Upper lobe of right lung (tissue), 1 donor: Measurements from ENCODE around the gene CLCN7. TPM values are rescaled to one million over a fixed set of nuclear protein-coding genes. Genes with fewer than 3 reads are reported as not detected.

Experiments
- ATAC-seq: fragments of 200-7000 bp; cut with Tn5 transposase; one replicate; pipeline ENCODE4 v1.9.1; 2020; ENCODE audit warnings: mild to moderate bottlenecking, moderate library complexity
- DNase-seq: peaks from one replicate; pipeline ENCODE4 v3.0.0-alpha.2; 2020
- H3K27ac ChIP-seq: fragments of 200-600 bp; one replicate; pipeline ENCODE4 v1.8.0; 2022
- H3K27me3 ChIP-seq: fragments of 200-600 bp; one replicate; pipeline ENCODE4 v1.8.0; 2022; ENCODE audit warnings: mild to moderate bottlenecking
- H3K36me3 ChIP-seq: fragments of 200-600 bp; one replicate; pipeline ENCODE4 v1.8.0; 2022
- H3K4me1 ChIP-seq: fragments of 200-600 bp; one replicate; pipeline ENCODE4 v1.8.0; 2022
- H3K4me3 ChIP-seq: fragments of 200-600 bp; one replicate; pipeline ENCODE4 v1.8.0; 2022; ENCODE audit warnings: mild to moderate bottlenecking
- H3K9me3 ChIP-seq: fragments of 200-600 bp; one replicate; pipeline ENCODE4 v1.8.0; 2022
- CTCF ChIP-seq: fragments of 200-600 bp; IDR thresholded peaks from one replicate; pipeline ENCODE4 v1.8.0; 2022; ENCODE audit warnings: antibody characterized with exemption
- intact Hi-C: fragments of 100-400 bp; cut with DNase I; formaldehyde crosslinking; loops from one replicate; pipeline ENCODE4 v1.11.0; 2022
- total RNA-seq: library from RNA; stranded (reverse); fragmentation: NEBNext Ultra II Directional; extraction: Animal tissue kit (Norgen Biotek cat#: 25700); gene quantifications from one replicate; pipeline ENCODE4 v1.2.1, GENCODE V29; 2021
- donor health status: DM: no; HTN: yes; CAD: no; lungs with severe emphysema.

CLCN7 gene
- total RNA-seq, 1 donor from 2014 or later, result 138 TPM

GRCh38 chr16:1500465-1501150 lies 25.8 kb upstream of the CLCN7 start:
- Histone ChIP-seq H3K27me3 (no peaks in the 10 kb centered on the region), H3K27ac (no peak overlapping the region), H3K4me1 (no peaks in the 10 kb centered on the region), H3K36me3 (peaks cover 50% of the 10 kb centered on the region), H3K9me3 (no peaks in the 10 kb centered on the region), H3K4me3 (no peak overlapping the region)
- intact Hi-C loops, result no loop called here
- no peak for TF ChIP-seq CTCF
- ATAC-seq (no peak), DNase-seq (no peak)

GRCh38 chr16:1499756-1500464 lies 25.1 kb upstream of the CLCN7 start:
- no peaks in the 10 kb centered on the region for H3K9me3 ChIP-seq
- TF ChIP-seq CTCF, result no peak
- no peak for DNase-seq
- ATAC-seq, result no peak
- H3K27ac ChIP-seq, result no peak overlapping the region
- H3K4me3 ChIP-seq, result no peak overlapping the region
- H3K36me3 ChIP-seq, result peaks cover 53% of the 10 kb centered on the region
- intact Hi-C loops, result loop anchor here (10.0 kb wide), 1 partner anchor 55 kb away; no protein-coding TSS in a partner anchor
- peaks cover 3% of the 10 kb centered on the region for H3K4me1 ChIP-seq
- H3K27me3 ChIP-seq, result no peaks in the 10 kb centered on the region

- TF ChIP-seq CTCF, result no peak
- H3K36me3 ChIP-seq, result peaks cover 53% of the 10 kb centered on the region
- H3K4me3 ChIP-seq, result no peak overlapping the region
- H3K4me1 ChIP-seq, result peaks cover 6% of the 10 kb centered on the region
- intact Hi-C loops, result loop anchor here (10.0 kb wide), 1 partner anchor 56 kb away; no protein-coding TSS in a partner anchor
- H3K9me3 ChIP-seq, result no peaks in the 10 kb centered on the region
- no peaks in the 10 kb centered on the region for H3K27me3 ChIP-seq
- DNase-seq (no peak), ATAC-seq (no peak)
- no peak overlapping the region for H3K27ac ChIP-seq
Observed at GRCh38 chr16:1498899-1499676, 24.3 kb upstream of the CLCN7 start.

- Histone ChIP-seq H3K27me3 (no peaks in the 10 kb centered on the region), H3K36me3 (peaks cover 39% of the 10 kb centered on the region), H3K4me1 (peaks cover 18% of the 10 kb centered on the region), H3K9me3 (no peaks in the 10 kb centered on the region), H3K4me3 (no peak overlapping the region), H3K27ac (no peak overlapping the region)
- no peak for TF ChIP-seq CTCF
- intact Hi-C loops, result loop anchor here (10.0 kb wide), 1 partner anchor 58 kb away; no protein-coding TSS in a partner anchor
- DNase-seq (no peak), ATAC-seq (no peak)
Observed at GRCh38 chr16:1497014-1497598, 22.3 kb upstream of the CLCN7 start.

- Histone ChIP-seq H3K4me1 (peaks cover 19% of the 10 kb centered on the region), H3K27ac (no peak overlapping the region), H3K27me3 (no peaks in the 10 kb centered on the region), H3K9me3 (no peaks in the 10 kb centered on the region), H3K36me3 (peaks cover 32% of the 10 kb centered on the region), H3K4me3 (no peak overlapping the region)
- intact Hi-C loops, result loop anchor here (10.0 kb wide), 1 partner anchor 58 kb away; no protein-coding TSS in a partner anchor
- TF ChIP-seq CTCF, result no peak
- ATAC-seq, result no peak
- no peak for DNase-seq
Observed at GRCh38 chr16:1496464-1496863, 21.6 kb upstream of the CLCN7 start.
